Measurements from ENCODE around the gene CDCA7L. TPM values are rescaled to one million over a fixed set of nuclear protein-coding genes. Genes with fewer than 3 reads are reported as not detected.
"Not testable (repeated sequence)": the region's sequence is repeated elsewhere in the genome, so short reads cannot be mapped to it uniquely, and the experiment has no call there.

CDCA7L gene
- polyA plus RNA-seq, 3 donors from 2014 or later, result 4.3 to 6.3 (median 4.6) TPM

DNA sequence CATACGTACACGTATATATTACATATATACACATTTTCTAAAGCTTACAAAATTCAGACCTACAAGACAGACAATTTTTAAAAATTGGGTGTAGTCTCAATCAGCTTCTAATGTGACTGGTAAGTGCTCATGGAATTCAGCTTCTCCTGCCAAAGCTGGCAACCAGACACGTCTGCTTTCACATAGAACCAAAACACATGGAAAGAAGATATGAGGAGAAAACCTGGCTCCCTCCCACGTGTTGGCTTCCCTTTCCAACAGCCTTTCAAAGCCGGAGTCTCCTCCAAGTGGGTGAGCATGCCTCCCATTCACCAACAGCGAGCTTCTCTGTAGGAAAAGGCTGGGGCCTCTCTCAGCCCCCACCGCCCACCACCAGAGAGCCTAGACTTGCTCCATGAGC, 33.4 kb downstream of the CDCA7L start:
- Mint-ChIP-seq H3K4me1 (no peaks in the 10 kb centered on the region), H3K4me3 (no peak overlapping the region), H3K27me3 (ENCODE audit: low read depth in 3 of 3) (peaks cover 0 to 2% (median 0%) of the 10 kb centered on the region in 3 donors), H3K9me3 (peaks cover 0 to 2% (median 0%) of the 10 kb centered on the region in 6 donors), H3K36me3 (peaks cover 0 to 14% (median 0%) of the 10 kb centered on the region in 3 donors), H3K27ac (no peak overlapping the region)
- DNase-seq, result no peak

DNA sequence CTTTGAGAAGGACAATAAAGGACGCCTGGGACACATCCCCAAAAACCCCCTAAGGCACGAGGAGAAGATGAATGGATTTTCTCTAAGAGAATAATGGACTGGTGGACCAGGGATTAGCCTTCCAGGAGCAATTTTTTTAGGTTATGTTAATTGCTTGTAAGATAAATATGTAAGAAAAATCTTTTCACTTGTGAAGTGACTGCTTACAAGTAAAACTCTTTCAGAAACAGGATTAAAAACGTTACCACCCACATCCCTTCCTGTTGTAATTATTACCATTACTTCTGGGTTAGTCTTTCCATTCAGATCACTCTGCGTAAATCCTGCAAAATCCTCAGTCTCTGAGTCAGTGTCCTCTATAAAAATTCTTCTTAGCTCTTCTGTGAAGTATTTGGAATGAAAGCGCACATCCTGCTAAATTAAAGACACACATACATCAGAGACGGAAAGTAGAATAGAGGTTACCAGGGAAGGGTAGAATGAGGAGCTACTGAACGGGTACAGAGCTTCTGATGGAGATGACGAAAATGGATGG, 34.3 kb downstream of the CDCA7L start:
- peaks cover 0 to 2% (median 0%) of the 10 kb centered on the region in 6 donors for H3K9me3 Mint-ChIP-seq
- no peak for DNase-seq
- no peak overlapping the region for H3K4me3 Mint-ChIP-seq
- H3K4me1 Mint-ChIP-seq, result no peaks in the 10 kb centered on the region
- H3K27me3 Mint-ChIP-seq (ENCODE audit: low read depth in 3 of 3), result peaks cover 0 to 2% (median 0%) of the 10 kb centered on the region in 3 donors
- no peak overlapping the region for H3K27ac Mint-ChIP-seq
- peaks cover 0 to 14% (median 0%) of the 10 kb centered on the region in 3 donors for H3K36me3 Mint-ChIP-seq

DNA sequence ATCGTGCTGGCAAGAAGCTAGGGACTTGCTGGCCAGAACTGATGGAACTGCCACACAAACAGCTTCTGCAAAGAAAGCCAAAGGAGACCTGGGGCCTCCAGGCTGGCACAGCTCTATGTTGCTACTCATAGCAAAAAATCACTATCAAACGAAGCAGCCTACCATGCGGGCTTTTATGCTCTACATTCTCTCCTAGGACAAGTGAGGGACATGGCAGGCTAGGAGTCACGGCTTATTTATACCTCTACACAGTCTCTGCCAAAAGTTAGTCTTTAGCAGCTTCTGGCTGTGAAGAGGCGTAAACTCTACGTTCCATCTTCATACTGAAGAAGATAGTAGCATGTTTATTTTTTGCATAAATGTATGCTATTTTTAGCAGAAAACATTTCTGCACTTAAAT, 35.4 kb downstream of the CDCA7L start:
- H3K27me3 Mint-ChIP-seq (ENCODE audit: low read depth in 3 of 3), result peaks cover 0 to 2% (median 0%) of the 10 kb centered on the region in 3 donors
- H3K9me3 Mint-ChIP-seq, result peaks cover 0 to 2% (median 0%) of the 10 kb centered on the region in 6 donors
- no peak overlapping the region for H3K4me3 Mint-ChIP-seq
- H3K36me3 Mint-ChIP-seq, result peaks cover 0 to 13% (median 0%) of the 10 kb centered on the region in 3 donors
- H3K4me1 Mint-ChIP-seq, result no peaks in the 10 kb centered on the region
- DNase-seq, result no peak
- H3K27ac Mint-ChIP-seq, result no peak overlapping the region

DNA sequence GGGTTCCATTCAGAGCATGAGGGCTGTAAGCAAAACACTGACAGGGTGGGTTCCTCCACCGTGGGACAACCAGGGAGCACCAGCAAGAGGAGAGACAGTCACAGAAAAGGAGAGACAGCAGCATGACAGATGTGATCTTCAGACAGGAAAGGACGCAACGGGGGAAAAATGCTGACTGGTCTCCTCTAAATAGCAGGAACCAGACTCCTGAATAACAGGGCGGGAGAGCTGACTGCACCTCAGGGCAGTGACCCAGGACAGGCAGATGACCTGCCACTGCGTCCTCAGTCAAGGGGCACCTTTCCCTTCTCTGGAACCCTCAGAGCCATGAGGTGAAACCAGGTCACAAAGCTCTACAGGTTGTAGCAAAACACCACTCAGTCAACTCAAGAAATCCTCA, 37.0 kb downstream of the CDCA7L start:
- Mint-ChIP-seq H3K27me3 (ENCODE audit: low read depth in 3 of 3) (peaks cover 0 to 4% (median 0%) of the 10 kb centered on the region in 3 donors), H3K9me3 (peaks cover 0 to 2% (median 0%) of the 10 kb centered on the region in 6 donors), H3K4me1 (no peaks in the 10 kb centered on the region), H3K27ac (peak overlapping the region in 1 of 6 donors; percentile 14), H3K4me3 (no peak overlapping the region), H3K36me3 (peaks cover 0 to 5% (median 0%) of the 10 kb centered on the region in 3 donors)
- no peak for DNase-seq

DNA sequence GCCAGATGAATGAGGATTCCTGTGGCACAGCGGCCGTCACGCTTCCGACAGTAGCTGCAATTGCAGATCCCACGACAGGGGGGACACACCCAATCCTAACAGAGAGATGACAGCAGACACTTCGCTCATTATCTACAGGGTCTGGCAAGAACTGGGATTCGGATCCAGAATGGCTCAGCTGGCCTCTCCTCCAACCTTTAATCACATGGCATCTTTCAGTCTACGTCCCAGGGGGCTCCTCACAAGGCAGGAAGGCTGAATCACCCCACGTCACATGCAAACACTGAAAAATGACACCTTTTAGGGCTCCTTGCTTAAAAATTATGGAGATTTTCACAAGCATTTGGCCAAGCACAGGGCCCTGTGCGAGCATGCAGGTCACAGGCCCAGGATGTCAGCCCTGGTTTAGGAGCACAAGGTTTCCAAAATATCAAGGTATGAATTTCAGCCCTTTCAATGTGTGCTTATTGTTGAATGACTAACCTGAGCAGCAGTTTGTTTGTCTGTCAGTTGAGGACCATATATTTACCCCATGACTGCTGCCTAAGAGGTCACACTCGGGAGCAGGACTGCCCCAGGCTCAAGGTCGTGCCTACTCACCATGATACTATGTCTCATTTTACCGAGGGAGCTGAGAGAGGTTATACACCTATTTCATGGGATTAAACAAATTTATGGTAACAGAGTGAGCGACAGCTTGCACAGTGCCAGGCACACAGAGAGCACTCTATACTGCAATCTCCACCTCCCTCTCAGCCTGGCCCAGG, 42.5 kb downstream of the CDCA7L start:
- H3K27me3 Mint-ChIP-seq (ENCODE audit: low read depth in 3 of 3), result peaks cover 0 to 5% (median 2%) of the 10 kb centered on the region in 3 donors
- H3K9me3 Mint-ChIP-seq, result peaks cover 0 to 2% (median 0%) of the 10 kb centered on the region in 6 donors
- peaks cover 12 to 15% of the 10 kb centered on the region in 2 donors for H3K4me1 Mint-ChIP-seq
- DNase-seq, result no peak
- H3K27ac Mint-ChIP-seq, result no peak overlapping the region
- no peak overlapping the region for H3K4me3 Mint-ChIP-seq
- H3K36me3 Mint-ChIP-seq, result peaks cover under 1% of the 10 kb centered on the region in 3 donors

DNA sequence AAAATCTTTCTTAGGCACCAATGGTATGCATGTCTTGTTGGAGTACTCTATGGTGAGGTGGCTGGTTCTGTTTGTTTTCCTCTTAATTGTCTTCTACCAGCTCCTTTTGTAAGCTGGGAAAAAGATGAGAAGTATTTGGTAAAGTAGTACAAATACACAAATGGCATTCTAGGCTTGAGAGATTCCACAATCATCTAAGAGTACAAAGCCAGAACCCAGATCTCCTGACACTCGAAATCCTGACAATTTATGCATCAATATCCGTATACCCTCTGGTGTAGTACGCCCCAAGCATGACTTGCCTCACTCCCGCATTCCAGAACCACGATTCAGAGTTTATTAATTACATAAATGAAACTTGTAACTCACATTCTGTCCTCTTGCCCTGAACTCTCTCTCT, 43.5 kb downstream of the CDCA7L start:
- Mint-ChIP-seq H3K4me1 (peaks cover 19 to 25% of the 10 kb centered on the region in 2 donors), H3K27me3 (ENCODE audit: low read depth in 3 of 3) (peaks cover 0 to 6% (median 5%) of the 10 kb centered on the region in 3 donors), H3K27ac (no peak overlapping the region), H3K36me3 (peaks cover 4 to 7% (median 6%) of the 10 kb centered on the region in 3 donors), H3K9me3 (peaks cover 0 to 5% (median 0%) of the 10 kb centered on the region in 6 donors), H3K4me3 (no peak overlapping the region)
- DNase-seq, result no peak

DNA sequence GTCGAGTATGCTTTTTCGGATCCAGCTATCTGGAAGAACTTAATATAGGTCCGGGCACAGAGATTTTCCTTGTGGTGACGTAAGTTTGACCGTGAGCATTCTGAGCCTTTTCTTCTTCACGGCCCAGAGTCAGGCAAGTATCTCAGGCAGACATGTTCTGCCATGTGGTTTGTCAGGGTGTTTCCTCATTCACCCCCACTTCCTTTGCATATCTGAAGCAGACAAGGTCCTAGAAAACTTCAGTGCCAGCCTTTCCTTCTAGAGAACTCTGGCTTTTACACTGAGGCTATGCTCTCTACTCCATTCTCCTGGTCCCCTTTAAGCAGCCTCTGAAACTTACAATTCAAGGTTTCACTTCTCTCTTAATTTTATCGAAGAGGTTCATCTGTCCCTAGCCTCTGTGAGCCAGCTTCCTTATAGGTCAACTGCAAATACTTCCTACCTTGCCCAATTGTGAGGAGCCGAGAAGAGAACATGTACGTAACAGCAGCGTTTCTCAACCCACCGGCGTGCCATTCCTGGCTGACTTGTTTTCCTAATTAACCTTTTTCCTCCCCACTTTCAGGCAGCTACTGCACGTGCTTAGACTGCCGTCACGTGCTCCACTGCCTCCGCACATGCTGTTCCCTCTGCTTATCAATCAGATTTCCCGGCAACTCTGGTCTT, 47.3 kb downstream of the CDCA7L start:
- Mint-ChIP-seq H3K4me1 (peaks cover 22 to 28% of the 10 kb centered on the region in 2 donors), H3K27me3 (ENCODE audit: low read depth in 3 of 3) (peaks cover 0 to 5% (median 2%) of the 10 kb centered on the region in 3 donors), H3K9me3 (peaks cover 0 to 5% (median 0%) of the 10 kb centered on the region in 6 donors), H3K36me3 (peaks cover 4 to 7% (median 6%) of the 10 kb centered on the region in 3 donors), H3K27ac (peak overlapping the region; percentile 90 to 98 (median 96)), H3K4me3 (peak overlapping the region; percentile 87 to 93 (median 87))
- DNase-seq, result peak; percentile 45 to 54 (median 49)

DNA sequence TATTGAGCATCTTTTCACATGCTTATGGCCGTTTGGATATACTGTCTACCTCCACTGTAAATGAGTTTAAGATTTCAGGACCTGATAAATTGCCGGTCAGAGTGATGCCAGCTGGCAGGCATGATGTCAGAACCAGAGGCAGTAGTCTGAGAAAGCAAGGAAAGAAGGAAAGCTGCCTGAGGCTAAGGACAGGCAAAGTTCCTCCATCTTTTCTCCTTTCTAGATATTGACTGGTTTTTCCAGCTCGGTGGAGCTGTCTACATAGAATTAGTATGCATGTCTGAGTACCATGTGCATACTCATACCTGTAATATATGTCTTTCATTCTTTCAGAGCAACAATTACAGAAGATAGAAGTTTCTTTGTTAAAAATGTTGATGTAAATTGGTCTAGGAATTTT, 52.3 kb downstream of the CDCA7L start:
- Mint-ChIP-seq H3K27me3 (ENCODE audit: low read depth in 3 of 3) (peaks cover 0 to 4% (median 2%) of the 10 kb centered on the region in 3 donors), H3K9me3 (peaks cover 0 to 3% (median 0%) of the 10 kb centered on the region in 6 donors), H3K27ac (no peak overlapping the region), H3K36me3 (peaks cover 4 to 7% (median 6%) of the 10 kb centered on the region in 3 donors), H3K4me1 (peaks cover 11 to 15% of the 10 kb centered on the region in 2 donors), H3K4me3 (no peak overlapping the region)
- DNase-seq, result no peak

DNA sequence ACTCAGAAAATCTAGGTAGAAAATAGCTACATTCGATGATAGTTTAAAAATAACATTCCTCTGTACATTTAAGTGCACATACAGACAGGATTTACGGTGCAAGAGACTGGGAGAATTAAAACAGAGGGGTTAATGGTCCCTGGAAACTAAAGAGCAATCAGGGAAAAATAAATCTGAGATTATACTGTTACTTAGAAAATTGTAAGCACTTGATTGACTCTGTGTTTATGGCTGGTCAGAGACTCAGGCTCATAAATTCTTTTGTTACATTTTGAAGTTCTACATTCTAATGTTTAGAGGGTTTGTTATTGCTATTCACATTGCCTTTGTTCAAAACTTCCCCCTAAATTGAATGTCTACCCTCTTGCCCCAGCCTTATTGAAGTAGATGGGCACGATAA, 54.4 kb downstream of the CDCA7L start:
- no peaks in the 10 kb centered on the region for H3K9me3 Mint-ChIP-seq
- no peak for DNase-seq
- no peaks in the 10 kb centered on the region for H3K36me3 Mint-ChIP-seq
- no peaks in the 10 kb centered on the region for H3K4me1 Mint-ChIP-seq
- H3K27me3 Mint-ChIP-seq (ENCODE audit: low read depth in 3 of 3), result no peaks in the 10 kb centered on the region
- H3K27ac Mint-ChIP-seq, result no peak overlapping the region
- no peak overlapping the region for H3K4me3 Mint-ChIP-seq

DNA sequence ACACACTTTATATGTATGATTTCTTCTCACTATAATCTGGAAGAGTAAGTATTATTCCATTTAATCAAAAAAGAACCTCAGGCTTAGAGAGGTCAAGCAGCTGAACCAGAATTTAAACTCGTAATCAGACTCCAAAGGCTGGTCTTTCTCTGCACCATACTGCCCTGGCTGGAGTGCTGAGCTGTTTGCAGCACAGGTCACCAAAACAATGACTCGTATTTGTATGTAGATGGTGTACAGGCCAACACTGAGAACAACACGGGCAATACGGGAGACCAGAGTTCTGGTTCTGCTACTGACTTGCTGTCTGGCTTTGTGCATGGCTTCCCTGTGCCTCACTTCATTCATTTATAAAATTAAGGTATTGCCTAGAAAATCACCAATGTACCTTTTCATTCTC, 57.9 kb downstream of the CDCA7L start:
- H3K27me3 Mint-ChIP-seq (ENCODE audit: low read depth in 3 of 3), result peaks cover 0 to 2% (median 0%) of the 10 kb centered on the region in 3 donors
- no peak for DNase-seq
- no peak overlapping the region for H3K4me3 Mint-ChIP-seq
- H3K36me3 Mint-ChIP-seq, result no peaks in the 10 kb centered on the region
- H3K27ac Mint-ChIP-seq, result no peak overlapping the region
- no peaks in the 10 kb centered on the region for H3K9me3 Mint-ChIP-seq
- H3K4me1 Mint-ChIP-seq, result no peaks in the 10 kb centered on the region

DNA sequence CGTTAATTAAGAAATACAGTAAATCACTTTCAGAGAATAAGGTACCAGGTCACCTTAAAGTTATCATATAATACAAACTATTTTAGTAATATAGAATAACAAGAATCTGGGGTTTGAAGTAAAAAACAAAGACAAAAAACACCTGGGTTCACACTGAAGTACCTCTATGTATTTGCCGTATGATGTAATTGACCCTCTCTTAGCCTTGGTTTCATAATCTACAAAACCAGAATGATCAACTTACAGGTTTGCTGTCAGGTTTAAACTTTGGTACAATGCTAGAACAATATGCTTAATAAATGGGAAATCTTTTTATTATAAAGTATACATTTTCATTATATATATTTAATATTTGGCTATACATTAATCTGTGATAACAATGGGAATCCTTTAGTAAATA, 58.3 kb downstream of the CDCA7L start:
- no peak for DNase-seq
- H3K27me3 Mint-ChIP-seq (ENCODE audit: low read depth in 3 of 3), result peaks cover 0 to 2% (median 0%) of the 10 kb centered on the region in 3 donors
- H3K4me1 Mint-ChIP-seq, result no peaks in the 10 kb centered on the region

DNA sequence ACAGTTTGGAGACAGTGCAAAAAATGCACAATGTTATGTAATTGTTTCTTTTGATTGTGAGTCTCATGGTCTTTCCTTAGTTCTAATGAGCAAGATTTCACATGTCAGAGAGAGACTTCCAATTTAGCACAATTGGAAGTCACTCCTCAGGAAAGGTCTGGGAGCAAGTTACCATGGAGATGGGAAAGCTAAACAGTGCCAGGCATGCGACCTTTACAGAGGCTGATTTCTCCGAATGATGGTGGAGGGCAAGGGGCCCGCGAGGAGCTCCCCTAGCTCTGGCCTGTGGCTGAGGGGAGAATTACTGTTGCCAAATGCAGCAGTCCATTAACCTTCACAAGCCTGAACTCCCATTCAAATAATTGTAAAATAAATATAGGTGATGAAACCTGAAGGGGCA, 59.3 kb downstream of the CDCA7L start:
- no peak for DNase-seq
- no peak overlapping the region for H3K4me3 Mint-ChIP-seq
- H3K4me1 Mint-ChIP-seq, result no peaks in the 10 kb centered on the region
- H3K27me3 Mint-ChIP-seq (ENCODE audit: low read depth in 3 of 3), result peaks cover 0 to 2% (median 0%) of the 10 kb centered on the region in 3 donors
- H3K27ac Mint-ChIP-seq, result no peak overlapping the region
- no peaks in the 10 kb centered on the region for H3K9me3 Mint-ChIP-seq
- H3K36me3 Mint-ChIP-seq, result no peaks in the 10 kb centered on the region

More for the DNA sequence above, 58.3 kb downstream of the CDCA7L start:
- Mint-ChIP-seq H3K27ac (no peak overlapping the region), H3K36me3 (no peaks in the 10 kb centered on the region), H3K4me3 (no peak overlapping the region), H3K9me3 (no peaks in the 10 kb centered on the region)

DNA sequence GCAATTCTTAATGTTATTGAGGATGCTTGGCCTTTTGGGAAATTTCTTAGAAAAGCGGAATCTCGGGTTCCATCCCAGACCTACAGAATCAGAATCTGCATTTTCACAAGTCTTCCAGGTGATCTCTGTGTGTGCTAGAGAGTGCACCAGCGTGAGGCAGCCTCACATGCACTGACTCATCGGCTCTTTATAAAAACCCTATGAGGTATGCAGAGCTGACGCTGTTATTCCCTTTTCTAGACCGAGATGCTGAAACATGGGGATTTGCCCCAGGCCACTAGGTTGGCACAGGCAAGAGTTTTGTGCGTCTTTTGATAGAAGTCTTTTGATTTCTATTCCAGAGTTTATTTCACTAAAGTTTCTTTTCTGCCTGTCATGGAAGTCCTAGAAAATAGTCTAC, 61.2 kb downstream of the CDCA7L start:
- Mint-ChIP-seq H3K36me3 (no peaks in the 10 kb centered on the region), H3K9me3 (no peaks in the 10 kb centered on the region), H3K27me3 (ENCODE audit: low read depth in 3 of 3) (peaks cover 0 to 3% (median 0%) of the 10 kb centered on the region in 3 donors), H3K4me1 (no peaks in the 10 kb centered on the region), H3K27ac (no peak overlapping the region), H3K4me3 (no peak overlapping the region)
- DNase-seq, result no peak

DNA sequence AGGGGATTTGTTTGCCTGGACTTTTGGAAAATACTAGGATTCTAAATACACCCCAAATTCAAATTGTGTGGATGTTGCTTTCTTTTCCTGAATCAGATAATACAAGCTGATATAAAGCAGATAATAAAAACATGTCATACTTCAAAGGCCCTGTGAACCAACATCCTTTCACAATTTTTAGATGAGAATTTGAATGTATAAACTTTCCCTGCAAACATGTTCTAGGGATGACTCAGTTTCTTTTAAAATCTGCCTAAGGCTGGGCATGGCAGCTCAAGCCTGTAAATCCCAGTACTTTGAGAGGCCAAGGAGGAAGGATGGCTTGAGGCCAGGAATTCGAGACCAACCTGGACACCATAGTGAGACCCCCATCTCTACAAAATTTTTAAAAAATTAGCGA, 62.2 kb downstream of the CDCA7L start:
- H3K27me3 Mint-ChIP-seq (ENCODE audit: low read depth in 3 of 3); DNase-seq; H3K9me3 Mint-ChIP-seq; H3K27ac Mint-ChIP-seq; H3K36me3 Mint-ChIP-seq; H3K4me3 Mint-ChIP-seq; H3K4me1 Mint-ChIP-seq: not testable (repeated sequence)

Measured in immature natural killer cell (primary cell).